ENCODE measurements around the gene ASPDH.

The ASPDH gene

GRCh38 chr19:50465986-50466705, 47.6 kb downstream of the ASPDH start:
- H3K27me3 ChIP-seq = peaks cover 0 to 66% of the 10 kb centered on the region in 2 donors
- H3K27ac ChIP-seq = no peak overlapping the region
- no peaks in the 10 kb centered on the region for H3K9me3 ChIP-seq
- no peak overlapping the region for H3K4me3 ChIP-seq
- no peak for DNase-seq
- no peak for TF ChIP-seq CTCF (IDR thresholded peaks at IDR 0.05)
- intact Hi-C loops (cut with DNase I; ENCODE audit: low total_unique reads) = no loop called here
- H3K4me1 ChIP-seq = no peaks in the 10 kb centered on the region
- no peaks in the 10 kb centered on the region for H3K36me3 ChIP-seq

GRCh38 chr19:50465000-50465399, 48.7 kb downstream of the ASPDH start:
- no peak for DNase-seq
- H3K4me3 ChIP-seq = no peak overlapping the region
- no peak overlapping the region for H3K27ac ChIP-seq
- intact Hi-C loops (cut with DNase I; ENCODE audit: low total_unique reads) = no loop called here
- no peaks in the 10 kb centered on the region for H3K4me1 ChIP-seq
- no peaks in the 10 kb centered on the region for H3K36me3 ChIP-seq
- no peaks in the 10 kb centered on the region for H3K9me3 ChIP-seq
- no peak for TF ChIP-seq CTCF (IDR thresholded peaks at IDR 0.05)
- peaks cover 0 to 78% of the 10 kb centered on the region in 2 donors for H3K27me3 ChIP-seq

DNA sequence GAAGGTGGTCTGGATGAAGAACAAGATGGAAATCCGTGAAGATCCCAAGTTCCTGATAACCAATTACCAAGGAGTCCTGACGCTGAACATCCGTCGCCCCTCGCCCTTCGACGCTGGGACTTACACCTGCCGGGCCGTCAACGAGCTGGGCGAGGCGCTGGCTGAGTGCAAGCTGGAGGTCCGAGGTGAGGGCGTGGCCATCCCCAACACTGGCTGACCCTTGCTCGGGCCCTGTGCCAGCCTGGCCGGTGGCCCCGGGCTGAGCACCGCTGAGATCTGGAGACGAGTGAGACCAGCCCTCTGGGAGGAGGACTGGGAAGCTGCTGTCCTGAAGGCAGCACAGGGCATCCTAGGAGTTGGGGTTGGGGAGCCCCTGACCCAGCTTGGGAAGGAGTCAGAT, 49.4 kb downstream of the ASPDH start:
- Histone ChIP-seq H3K27ac (no peak overlapping the region), H3K4me1 (no peaks in the 10 kb centered on the region), H3K36me3 (no peaks in the 10 kb centered on the region), H3K27me3 (peaks cover 0 to 80% of the 10 kb centered on the region in 2 donors), H3K9me3 (no peaks in the 10 kb centered on the region), H3K4me3 (no peak overlapping the region)
- intact Hi-C loops (cut with DNase I; ENCODE audit: low total_unique reads) = no loop called here
- DNase-seq = no peak
- no peak for TF ChIP-seq CTCF (IDR thresholded peaks at IDR 0.05)

DNA sequence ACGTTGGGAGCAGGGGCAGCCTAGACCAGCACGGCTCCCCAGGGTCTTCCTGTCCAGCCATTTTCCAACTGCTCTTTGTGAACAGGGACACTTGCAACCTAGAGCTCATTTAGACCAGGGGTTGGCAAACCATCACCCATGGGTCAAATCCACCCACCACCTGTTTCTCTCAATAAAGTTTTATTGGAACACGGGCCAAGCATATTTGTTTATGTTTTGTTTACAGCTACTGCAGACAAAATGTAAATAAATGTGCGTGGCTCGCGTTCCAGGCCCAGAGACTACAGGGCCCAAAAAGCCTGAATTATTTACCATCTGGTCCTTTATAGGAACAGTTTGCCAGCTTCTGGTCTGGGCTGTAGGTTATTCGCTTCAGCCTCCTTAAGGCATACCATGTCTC, 50.7 kb downstream of the ASPDH start:
- Histone ChIP-seq H3K4me1 (no peaks in the 10 kb centered on the region), H3K27ac (no peak overlapping the region), H3K36me3 (no peaks in the 10 kb centered on the region), H3K9me3 (no peaks in the 10 kb centered on the region), H3K27me3 (peaks cover 0 to 89% of the 10 kb centered on the region in 2 donors), H3K4me3 (no peak overlapping the region)
- intact Hi-C loops (cut with DNase I; ENCODE audit: low total_unique reads) = no loop called here
- no peak for DNase-seq
- no peak for TF ChIP-seq CTCF (IDR thresholded peaks at IDR 0.05)
